ENCODE measurements around the gene SPA17.

DNA sequence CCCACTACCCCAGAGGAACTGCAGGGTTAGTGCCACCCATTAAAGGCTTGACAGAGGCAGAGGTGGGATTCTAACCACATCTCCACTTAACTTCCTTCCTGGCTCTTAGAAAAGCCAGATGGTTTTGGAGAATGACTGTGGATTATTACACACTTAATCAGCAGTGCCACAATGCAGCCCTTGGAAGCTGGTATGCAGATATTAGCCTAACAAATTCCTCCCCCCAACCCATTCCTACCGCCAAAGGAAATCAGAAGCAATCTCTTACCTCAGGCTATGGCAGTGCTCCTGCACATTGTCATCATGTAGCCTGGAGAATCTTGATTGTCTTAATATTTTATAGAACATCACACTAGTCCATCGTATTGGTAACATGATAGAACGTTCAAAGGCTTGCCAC lies 42.9 kb downstream of the SPA17 start:
- TF ChIP-seq, protein P1, sequence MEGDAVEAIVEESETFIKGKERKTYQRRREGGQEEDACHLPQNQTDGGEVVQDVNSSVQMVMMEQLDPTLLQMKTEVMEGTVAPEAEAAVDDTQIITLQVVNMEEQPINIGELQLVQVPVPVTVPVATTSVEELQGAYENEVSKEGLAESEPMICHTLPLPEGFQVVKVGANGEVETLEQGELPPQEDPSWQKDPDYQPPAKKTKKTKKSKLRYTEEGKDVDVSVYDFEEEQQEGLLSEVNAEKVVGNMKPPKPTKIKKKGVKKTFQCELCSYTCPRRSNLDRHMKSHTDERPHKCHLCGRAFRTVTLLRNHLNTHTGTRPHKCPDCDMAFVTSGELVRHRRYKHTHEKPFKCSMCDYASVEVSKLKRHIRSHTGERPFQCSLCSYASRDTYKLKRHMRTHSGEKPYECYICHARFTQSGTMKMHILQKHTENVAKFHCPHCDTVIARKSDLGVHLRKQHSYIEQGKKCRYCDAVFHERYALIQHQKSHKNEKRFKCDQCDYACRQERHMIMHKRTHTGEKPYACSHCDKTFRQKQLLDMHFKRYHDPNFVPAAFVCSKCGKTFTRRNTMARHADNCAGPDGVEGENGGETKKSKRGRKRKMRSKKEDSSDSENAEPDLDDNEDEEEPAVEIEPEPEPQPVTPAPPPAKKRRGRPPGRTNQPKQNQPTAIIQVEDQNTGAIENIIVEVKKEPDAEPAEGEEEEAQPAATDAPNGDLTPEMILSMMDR (conservative IDR thresholded peaks at IDR 0.05; ENCODE audit: low read length): no peak
- no peak for TF ChIP-seq EZH2phosphoT487 (IDR thresholded peaks at IDR 0.05; ENCODE audit: borderline replicate concordance)

Measured in Loucy (cell line).